Hindlimb muscle (tissue), 1 donor: ENCODE data around the gene CASP5. TPM values are rescaled to one million over a fixed set of nuclear protein-coding genes. Genes with fewer than 3 reads are reported as not detected.

Experiments used
- DNase-seq: peaks from one replicate; pipeline ENCODE4 v3.0.0-alpha.2; 2013
- polyA plus RNA-seq: library from polyadenylated mRNA; unstranded; fragments of 120-200 nt; gene quantifications from one replicate; pipeline ENCODE4 v1.2.1, GENCODE V29; 2013; ENCODE audit not compliant: insufficient read length

Gene CASP5
- polyA plus RNA-seq, 1 donor: not detected

DNA sequence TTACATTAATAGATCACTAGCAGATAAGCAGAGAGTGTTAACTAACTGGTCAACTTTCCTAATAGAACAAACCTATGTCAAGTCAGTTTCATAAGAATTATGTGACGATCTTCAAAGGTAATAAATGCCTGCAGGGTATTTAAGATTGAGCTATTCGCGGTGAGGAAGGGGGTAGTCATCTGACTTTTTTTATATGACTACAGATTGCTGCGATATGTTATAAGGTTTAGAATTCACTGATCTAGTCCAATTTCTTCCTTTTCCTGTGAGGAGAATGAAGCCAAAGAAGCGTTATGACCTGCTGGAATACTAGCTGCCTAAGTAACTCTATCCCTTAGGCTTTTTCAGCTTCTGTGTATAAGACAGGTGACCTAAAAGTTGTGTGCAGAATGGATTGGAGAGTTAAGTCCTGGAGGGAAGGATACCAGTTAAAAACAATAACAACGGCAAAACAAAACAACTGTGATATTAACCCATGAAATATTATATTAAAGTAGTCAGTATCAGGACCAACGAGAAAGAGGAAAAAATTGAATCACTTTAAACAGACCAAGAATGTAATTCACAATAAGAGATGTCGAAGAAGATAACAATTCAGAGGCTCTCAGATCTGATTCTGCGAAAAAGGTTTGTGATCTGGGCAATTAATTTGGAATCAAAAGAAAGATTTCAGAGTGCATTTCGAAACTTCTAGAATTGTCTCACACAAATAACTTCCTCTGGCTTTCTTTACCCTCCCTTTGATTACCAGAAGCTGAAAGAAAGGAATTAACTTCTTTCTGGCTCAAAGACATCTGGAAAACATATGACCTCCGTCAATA, 55.2 kb downstream of the CASP5 start:
- DNase-seq: peak; percentile 18

DNA sequence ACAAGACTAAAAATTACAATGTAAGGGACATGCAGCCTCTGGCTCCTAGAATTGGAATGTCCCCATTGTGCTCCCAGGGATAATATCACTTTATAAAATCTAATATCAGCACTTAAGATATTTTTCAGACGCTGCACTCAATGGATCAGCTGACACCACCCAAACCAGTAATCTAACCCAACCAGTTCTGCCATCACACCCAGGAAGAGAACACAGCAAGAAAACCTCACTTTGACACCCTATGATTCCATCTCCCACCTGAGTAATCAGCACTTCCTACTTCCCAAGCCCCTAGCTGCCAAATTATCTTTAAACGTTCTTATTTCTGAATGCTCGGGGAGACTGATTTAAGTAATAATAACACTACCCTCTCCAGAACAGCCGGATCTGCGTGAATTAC, 57.2 kb downstream of the CASP5 start:
- no peak for DNase-seq

DNA sequence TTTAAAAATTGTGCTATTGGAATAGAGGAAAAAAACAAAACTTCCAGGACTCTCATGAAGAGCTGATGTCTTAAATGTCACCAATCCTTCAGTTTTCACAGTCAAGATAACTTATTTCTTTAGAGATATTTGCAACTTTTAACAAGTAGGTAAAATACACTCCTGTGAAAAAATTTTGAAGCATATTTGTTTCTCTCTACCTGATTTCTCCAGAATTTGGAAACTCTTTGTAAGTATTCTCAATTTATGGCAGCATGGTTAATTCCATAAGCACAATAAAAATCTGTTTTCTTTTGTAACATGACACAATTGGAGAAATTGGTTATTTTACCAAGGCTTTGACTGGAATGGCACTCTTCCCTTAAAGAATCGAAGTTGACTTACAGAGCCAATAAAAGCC, 58.7 kb downstream of the CASP5 start:
- DNase-seq: no peak

DNA sequence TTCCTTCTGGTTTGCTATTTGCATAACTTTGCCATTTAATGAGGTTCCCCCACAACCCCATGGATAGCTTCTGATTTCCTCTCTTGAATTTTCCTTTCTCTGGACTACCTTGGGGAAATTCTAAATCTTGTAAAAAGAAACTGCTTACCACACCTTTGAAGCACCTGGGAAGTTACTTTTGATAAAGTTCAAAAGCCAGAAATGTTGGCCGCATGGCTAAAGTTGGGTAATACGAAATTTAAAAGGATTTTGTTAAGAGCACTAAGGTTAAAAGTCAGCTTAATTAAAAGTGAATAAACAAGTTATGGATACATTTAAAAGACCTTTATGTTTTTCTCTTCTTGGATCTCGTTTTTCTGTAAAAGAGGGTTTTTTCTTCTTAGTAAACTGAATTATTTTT, 60.1 kb downstream of the CASP5 start:
- DNase-seq: no peak

DNA sequence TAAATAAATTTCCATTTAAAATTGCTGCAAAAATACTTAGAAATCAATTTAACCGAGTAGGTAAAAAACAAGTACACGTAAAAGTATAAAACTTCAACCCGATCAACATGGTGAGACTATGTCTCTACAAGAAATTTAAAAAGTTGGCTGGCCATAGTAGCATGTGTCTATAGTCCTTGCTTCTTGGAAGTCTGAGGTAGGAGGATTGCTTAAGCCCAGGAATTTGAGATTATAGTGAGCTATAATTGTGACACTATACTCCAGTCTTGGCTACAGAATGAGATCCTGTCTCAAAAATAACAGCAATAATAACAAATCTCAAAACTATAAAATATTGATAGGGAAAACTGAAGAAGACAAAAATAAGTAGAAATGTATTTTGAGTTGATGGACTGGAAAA, 65.7 kb downstream of the CASP5 start:
- no peak for DNase-seq

DNA sequence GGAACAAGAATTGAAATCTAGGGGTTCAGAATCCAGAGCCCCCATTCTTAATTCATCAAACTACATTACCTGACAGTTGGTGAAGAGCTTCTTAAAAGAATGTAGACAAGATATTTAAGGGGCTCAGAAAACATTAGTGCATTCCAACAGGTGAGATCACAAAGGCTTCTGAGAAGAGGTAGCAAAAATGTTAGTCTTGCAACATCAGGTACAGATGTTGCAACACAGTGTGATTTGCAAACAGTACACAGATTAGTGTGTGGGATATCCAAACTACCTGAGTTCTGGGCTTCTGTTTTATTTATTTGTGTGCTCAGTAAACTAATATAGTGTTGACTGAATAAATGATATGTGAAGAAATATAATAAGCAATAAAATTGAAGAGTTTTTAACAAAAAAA, 66.4 kb downstream of the CASP5 start:
- no peak for DNase-seq

DNA sequence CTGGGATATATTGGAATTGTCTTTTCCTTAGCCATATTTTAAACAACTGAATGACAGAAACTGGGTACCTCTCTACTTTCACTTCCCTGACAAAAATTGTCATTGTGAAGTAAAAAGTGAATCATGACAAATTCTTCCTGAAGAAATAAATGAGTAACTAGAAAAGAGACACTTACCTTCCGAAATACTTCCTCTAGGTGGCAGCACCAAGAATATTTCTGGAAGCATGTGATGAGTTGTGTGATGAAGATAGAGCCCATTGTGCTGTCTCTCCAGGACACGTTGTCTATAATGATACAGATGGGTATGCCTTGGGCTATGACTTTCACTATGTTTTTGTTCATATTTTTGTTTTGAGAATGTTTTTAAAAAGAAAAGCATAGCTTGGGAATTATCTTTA, 76.1 kb downstream of the CASP5 start:
- DNase-seq: no peak

Other genes starting within 250 kb of the CASP5 start
- gene CASP12, start 124.7 kb downstream of the CASP5 start, polyA plus RNA-seq: 0.31 TPM
- 29.7 TPM for gene CASP4, start 54.6 kb downstream of the CASP5 start, polyA plus RNA-seq
- gene CASP1, start 12.0 kb upstream of the CASP5 start, polyA plus RNA-seq: 9.4 TPM
- gene CARD16, start 22.2 kb upstream of the CASP5 start, polyA plus RNA-seq: 19.1 TPM
- not detected for gene CARD18, start 116.6 kb upstream of the CASP5 start, polyA plus RNA-seq